ENCODE measurements around the gene DZIP1. TPM values are rescaled to one million over a fixed set of nuclear protein-coding genes. Genes with fewer than 3 reads are reported as not detected.
A peak's percentile ranks its signal among the peaks of the same experiment; 100 is the strongest.
"Not testable (repeated sequence)": the region's sequence is repeated elsewhere in the genome, so short reads cannot be mapped to it uniquely, and the experiment has no call there.

DZIP1 gene
- total RNA-seq, result under 1 TPM; 0.17 to 0.33 TPM

- Mint-ChIP-seq H3K9me3 (no peaks in the 10 kb centered on the region), H3K4me3 (peak within 1 kb of the TSS; percentile 65), H3K27me3 (peaks cover 33% of the 10 kb centered on the region), H3K36me3 (no peaks in the 10 kb centered on the region), H3K4me1 (ENCODE audit: low read depth) (peaks cover 6% of the 10 kb centered on the region), H3K27ac (no peak within 1 kb of the TSS)
- ChIA-PET POLR2A (no interaction called here), CTCF (interaction anchor here (0.7 kb wide), 1 partner anchor 21 kb away, joined by 3 read pairs; no protein-coding TSS in a partner anchor)
- DNase-seq, result peak; percentile 35
- intact Hi-C loops (cut with micrococcal nuclease), result loop anchor here (1.0 kb wide), 1 partner anchor 8 kb away; no protein-coding TSS in a partner anchor
These were observed at the start of gene DZIP1 for GRCh38 chr13:95644601-95645052. TSS of gene DZIP1 (minus strand) at chr13:95644706. CDS start at chr13:95642029, 2,677 bp downstream.

GRCh38 chr13:95690986-95691385 lies 46.5 kb upstream of the DZIP1 start:
- Mint-ChIP-seq H3K9me3 (peaks cover 26% of the 10 kb centered on the region), H3K4me1 (ENCODE audit: low read depth) (peaks cover 40% of the 10 kb centered on the region), H3K36me3 (peaks cover 22% of the 10 kb centered on the region)
- H3K27me3 Mint-ChIP-seq; DNase-seq; H3K4me3 Mint-ChIP-seq; H3K27ac Mint-ChIP-seq; intact Hi-C loops (cut with micrococcal nuclease); POLR2A ChIA-PET; CTCF ChIA-PET: not testable (repeated sequence)

GRCh38 chr13:95689582-95689926 lies 45.0 kb upstream of the DZIP1 start:
- intact Hi-C loops (cut with micrococcal nuclease), result loop anchor here (1.0 kb wide), 2 partner anchors 11 to 110 kb away; no protein-coding TSS in a partner anchor
- H3K9me3 Mint-ChIP-seq, result peaks cover 32% of the 10 kb centered on the region
- peaks cover 30% of the 10 kb centered on the region for H3K36me3 Mint-ChIP-seq
- H3K27ac Mint-ChIP-seq, result peak overlapping the region; percentile 57
- no peaks in the 10 kb centered on the region for H3K27me3 Mint-ChIP-seq
- H3K4me1 Mint-ChIP-seq (ENCODE audit: low read depth), result peaks cover 49% of the 10 kb centered on the region
- no peak for DNase-seq
- no peak overlapping the region for H3K4me3 Mint-ChIP-seq
- ChIA-PET CTCF (interaction anchor here (1.0 kb wide), 1 partner anchor 146 kb away, joined by 3 read pairs; no protein-coding TSS in a partner anchor), POLR2A (no interaction called here)

- intact Hi-C loops (cut with micrococcal nuclease); POLR2A ChIA-PET; H3K27me3 Mint-ChIP-seq; DNase-seq; H3K4me3 Mint-ChIP-seq; H3K27ac Mint-ChIP-seq: not testable (repeated sequence)
- Mint-ChIP-seq H3K4me1 (ENCODE audit: low read depth) (peaks cover 72% of the 10 kb centered on the region), H3K9me3 (peaks cover 28% of the 10 kb centered on the region), H3K36me3 (peaks cover 31% of the 10 kb centered on the region)
- CTCF ChIA-PET, result interaction anchor here (0.9 kb wide), 1 partner anchor 149 kb away, joined by 3 read pairs; no protein-coding TSS in a partner anchor
These were observed 40.5 kb upstream of the DZIP1 start for GRCh38 chr13:95684960-95685359.

- Mint-ChIP-seq H3K27ac (no peak overlapping the region), H3K4me3 (no peak overlapping the region), H3K4me1 (ENCODE audit: low read depth) (peaks cover 75% of the 10 kb centered on the region), H3K27me3 (no peaks in the 10 kb centered on the region), H3K36me3 (peaks cover 31% of the 10 kb centered on the region), H3K9me3 (peaks cover 26% of the 10 kb centered on the region)
- intact Hi-C loops (cut with micrococcal nuclease), result no loop called here
- ChIA-PET POLR2A (no interaction called here), CTCF (interaction anchor here (0.9 kb wide), 1 partner anchor 150 kb away, joined by 3 read pairs; no protein-coding TSS in a partner anchor)
- DNase-seq, result no peak
These were observed 39.9 kb upstream of the DZIP1 start for GRCh38 chr13:95684418-95684817.

GRCh38 chr13:95679722-95680121 lies 35.2 kb upstream of the DZIP1 start:
- intact Hi-C loops (cut with micrococcal nuclease), result loop anchor here (2.0 to 10.0 kb wide), 4 partner anchors 19 to 1545 kb away; partner anchors contain the start of gene MBNL2
- ChIA-PET CTCF (no interaction called here), POLR2A (no interaction called here)
- H3K9me3 Mint-ChIP-seq, result no peaks in the 10 kb centered on the region
- DNase-seq, result no peak
- H3K36me3 Mint-ChIP-seq, result peaks cover 11% of the 10 kb centered on the region
- H3K27ac Mint-ChIP-seq, result no peak overlapping the region
- H3K4me3 Mint-ChIP-seq, result no peak overlapping the region
- H3K4me1 Mint-ChIP-seq (ENCODE audit: low read depth), result peaks cover 64% of the 10 kb centered on the region
- H3K27me3 Mint-ChIP-seq, result no peaks in the 10 kb centered on the region

- Mint-ChIP-seq H3K4me3 (peak overlapping the region; percentile 94), H3K36me3 (peaks cover 13% of the 10 kb centered on the region), H3K27ac (no peak overlapping the region), H3K27me3 (no peaks in the 10 kb centered on the region), H3K9me3 (no peaks in the 10 kb centered on the region), H3K4me1 (ENCODE audit: low read depth) (peaks cover 61% of the 10 kb centered on the region)
- CTCF ChIA-PET, result no interaction called here
- no peak for DNase-seq
- POLR2A ChIA-PET, result no interaction called here
- intact Hi-C loops (cut with micrococcal nuclease), result loop anchor here (1.0 to 10.0 kb wide), 4 partner anchors 10 to 1546 kb away; partner anchors contain the start of gene MBNL2
These were observed 34.5 kb upstream of the DZIP1 start for GRCh38 chr13:95678967-95679366.

GRCh38 chr13:95677564-95678266 lies 33.2 kb upstream of the DZIP1 start:
- ChIA-PET CTCF (no interaction called here), POLR2A (no interaction called here)
- Mint-ChIP-seq H3K4me3 (peak overlapping the region; percentile 94), H3K27ac (peak overlapping the region; percentile 81), H3K9me3 (peaks cover 4% of the 10 kb centered on the region), H3K4me1 (ENCODE audit: low read depth) (peaks cover 61% of the 10 kb centered on the region), H3K27me3 (no peaks in the 10 kb centered on the region), H3K36me3 (peaks cover 17% of the 10 kb centered on the region)
- peak; percentile 43 for DNase-seq
- intact Hi-C loops (cut with micrococcal nuclease), result loop anchor here (1.0 to 10.0 kb wide), 6 partner anchors 12 to 1755 kb away; partner anchors contain the start of gene MBNL2

GRCh38 chr13:95676762-95677563 lies 32.5 kb upstream of the DZIP1 start, which contains the start of gene DNAJC3:
TSS of gene DNAJC3 (plus strand) at chr13:95677139. CDS start at chr13:95677256, 117 bp downstream.
- ChIA-PET CTCF (interaction anchor here (0.6 to 1.2 kb wide), 4 partner anchors 16 to 198 kb away, joined by 3 to 4 read pairs (median 3); no protein-coding TSS in a partner anchor), POLR2A (interaction anchor here (0.8 to 1.1 kb wide), 3 partner anchors 19 to 1756 kb away, joined by 3 read pairs; no protein-coding TSS in a partner anchor)
- H3K4me1 Mint-ChIP-seq (ENCODE audit: low read depth), result peaks cover 56% of the 10 kb centered on the region
- DNase-seq, result peak; percentile 98
- H3K27me3 Mint-ChIP-seq, result no peaks in the 10 kb centered on the region
- intact Hi-C loops (cut with micrococcal nuclease), result loop anchor here (2.0 to 10.0 kb wide), 5 partner anchors 40 to 1756 kb away; partner anchors contain the start of gene MBNL2
- H3K9me3 Mint-ChIP-seq, result peaks cover 6% of the 10 kb centered on the region
- H3K27ac Mint-ChIP-seq, result peak within 1 kb of the TSS; percentile 82
- H3K36me3 Mint-ChIP-seq, result peaks cover 17% of the 10 kb centered on the region
- H3K4me3 Mint-ChIP-seq, result peak within 1 kb of the TSS; percentile 94

- H3K4me1 Mint-ChIP-seq (ENCODE audit: low read depth), result peaks cover 50% of the 10 kb centered on the region
- H3K9me3 Mint-ChIP-seq, result peaks cover 13% of the 10 kb centered on the region
- H3K36me3 Mint-ChIP-seq, result peaks cover 14% of the 10 kb centered on the region
- peak; percentile 55 for DNase-seq
- no peaks in the 10 kb centered on the region for H3K27me3 Mint-ChIP-seq
- peak overlapping the region; percentile 82 for H3K27ac Mint-ChIP-seq
- intact Hi-C loops (cut with micrococcal nuclease), result loop anchor here (2.0 to 10.0 kb wide), 5 partner anchors 39 to 1757 kb away; partner anchors contain the start of gene MBNL2
- CTCF ChIA-PET, result interaction anchor here (0.8 to 1.2 kb wide), 3 partner anchors 52 to 197 kb away, joined by 3 to 4 read pairs (median 3); no protein-coding TSS in a partner anchor
- peak overlapping the region; percentile 94 for H3K4me3 Mint-ChIP-seq
- POLR2A ChIA-PET, result interaction anchor here (0.8 to 1.1 kb wide), 3 partner anchors 19 to 1757 kb away, joined by 3 read pairs; no protein-coding TSS in a partner anchor
These were observed 31.7 kb upstream of the DZIP1 start for GRCh38 chr13:95676105-95676761.

- POLR2A ChIA-PET, result no interaction called here
- intact Hi-C loops (cut with micrococcal nuclease), result loop anchor here (10.0 kb wide), 1 partner anchor 1553 kb away; the partner anchor contains the start of gene MBNL2
- no peak overlapping the region for H3K4me3 Mint-ChIP-seq
- peaks cover 54% of the 10 kb centered on the region for H3K9me3 Mint-ChIP-seq
- peaks cover 22% of the 10 kb centered on the region for H3K4me1 Mint-ChIP-seq (ENCODE audit: low read depth)
- CTCF ChIA-PET, result interaction anchor here (1.6 kb wide), 1 partner anchor 11 kb away, joined by 5 read pairs; no protein-coding TSS in a partner anchor
- H3K27ac Mint-ChIP-seq, result no peak overlapping the region
- H3K27me3 Mint-ChIP-seq, result no peaks in the 10 kb centered on the region
- DNase-seq, result no peak
- peaks cover 17% of the 10 kb centered on the region for H3K36me3 Mint-ChIP-seq
These were observed 27.1 kb upstream of the DZIP1 start for GRCh38 chr13:95671597-95671996.

Measured in activated CD4-positive, alpha-beta memory T cell treated with anti-CD3 and anti-CD28 coated beads for 36 hours (primary cell).